ENCODE results near the gene KCNN3.

The KCNN3 gene

GRCh38 chr1:154845174-154845573 is 24.9 kb downstream of the KCNN3 start:
- H3K4me3 ChIP-seq (ENCODE audit: low read depth, low read length): no peak overlapping the region
- DNase-seq (ENCODE audit: low read depth): no peak
- in situ Hi-C loops (cut with HindIII; ENCODE audit: low sequenced_read_pairs): no loop called here
- TF ChIP-seq CTCF (IDR thresholded peaks at IDR 0.05; ENCODE audit: low read depth, low read length, missing control alignments): no peak

GRCh38 chr1:154844297-154844681 is 25.8 kb downstream of the KCNN3 start:
- DNase-seq (ENCODE audit: low read depth): no peak
- no peak for TF ChIP-seq CTCF (IDR thresholded peaks at IDR 0.05; ENCODE audit: low read depth, low read length, missing control alignments)
- no peak overlapping the region for H3K4me3 ChIP-seq (ENCODE audit: low read depth, low read length)
- in situ Hi-C loops (cut with HindIII; ENCODE audit: low sequenced_read_pairs): no loop called here

GRCh38 chr1:154843636-154844296 is 26.3 kb downstream of the KCNN3 start:
- no peak for DNase-seq (ENCODE audit: low read depth)
- no peak overlapping the region for H3K4me3 ChIP-seq (ENCODE audit: low read depth, low read length)
- in situ Hi-C loops (cut with HindIII; ENCODE audit: low sequenced_read_pairs): no loop called here
- TF ChIP-seq CTCF (IDR thresholded peaks at IDR 0.05; ENCODE audit: low read depth, low read length, missing control alignments): no peak

GRCh38 chr1:154842635-154843034 is 27.4 kb downstream of the KCNN3 start:
- TF ChIP-seq CTCF (IDR thresholded peaks at IDR 0.05; ENCODE audit: low read depth, low read length, missing control alignments): no peak

GRCh38 chr1:154841384-154841783 is 28.7 kb downstream of the KCNN3 start:
- H3K4me3 ChIP-seq (ENCODE audit: low read depth, low read length): no peak overlapping the region
- no peak for DNase-seq (ENCODE audit: low read depth)
- in situ Hi-C loops (cut with HindIII; ENCODE audit: low sequenced_read_pairs): no loop called here
- no peak for TF ChIP-seq CTCF (IDR thresholded peaks at IDR 0.05; ENCODE audit: low read depth, low read length, missing control alignments)

More at GRCh38 chr1:154842635-154843034, 27.4 kb downstream of the KCNN3 start:
- DNase-seq (ENCODE audit: low read depth): no peak
- H3K4me3 ChIP-seq (ENCODE audit: low read depth, low read length): no peak overlapping the region
- in situ Hi-C loops (cut with HindIII; ENCODE audit: low sequenced_read_pairs): no loop called here

- no peak for DNase-seq (ENCODE audit: low read depth)
- no peak for TF ChIP-seq CTCF (IDR thresholded peaks at IDR 0.05; ENCODE audit: low read depth, low read length, missing control alignments)
- no peak overlapping the region for H3K4me3 ChIP-seq (ENCODE audit: low read depth, low read length)
- in situ Hi-C loops (cut with HindIII; ENCODE audit: low sequenced_read_pairs): no loop called here
These were observed 29.6 kb downstream of the KCNN3 start for GRCh38 chr1:154840269-154841176.

Measured in astrocyte of the cerebellum (primary cell).